ENCODE results near the gene RASAL1.

GRCh38 chr12:113162102-113163029, 26.8 kb upstream of the RASAL1 start:
- no peak for TF ChIP-seq POLR2A (IDR thresholded peaks at IDR 0.05)
- TF ChIP-seq, protein P1, sequence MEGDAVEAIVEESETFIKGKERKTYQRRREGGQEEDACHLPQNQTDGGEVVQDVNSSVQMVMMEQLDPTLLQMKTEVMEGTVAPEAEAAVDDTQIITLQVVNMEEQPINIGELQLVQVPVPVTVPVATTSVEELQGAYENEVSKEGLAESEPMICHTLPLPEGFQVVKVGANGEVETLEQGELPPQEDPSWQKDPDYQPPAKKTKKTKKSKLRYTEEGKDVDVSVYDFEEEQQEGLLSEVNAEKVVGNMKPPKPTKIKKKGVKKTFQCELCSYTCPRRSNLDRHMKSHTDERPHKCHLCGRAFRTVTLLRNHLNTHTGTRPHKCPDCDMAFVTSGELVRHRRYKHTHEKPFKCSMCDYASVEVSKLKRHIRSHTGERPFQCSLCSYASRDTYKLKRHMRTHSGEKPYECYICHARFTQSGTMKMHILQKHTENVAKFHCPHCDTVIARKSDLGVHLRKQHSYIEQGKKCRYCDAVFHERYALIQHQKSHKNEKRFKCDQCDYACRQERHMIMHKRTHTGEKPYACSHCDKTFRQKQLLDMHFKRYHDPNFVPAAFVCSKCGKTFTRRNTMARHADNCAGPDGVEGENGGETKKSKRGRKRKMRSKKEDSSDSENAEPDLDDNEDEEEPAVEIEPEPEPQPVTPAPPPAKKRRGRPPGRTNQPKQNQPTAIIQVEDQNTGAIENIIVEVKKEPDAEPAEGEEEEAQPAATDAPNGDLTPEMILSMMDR (IDR thresholded peaks at IDR 0.05): no peak

Data from esophagus squamous epithelium (tissue), 4 donors.